ENCODE results near the gene ZNF335.

ZNF335 gene

GRCh38 chr20:45971675-45972499, at the start of gene ZNF335:
Gene ZNF335 (minus strand): TSS chr20:45972203. CDS start chr20:45971410, 793 bp downstream.
- DNase-seq, result peak; percentile 63

- DNase-seq, result no peak
Observed at GRCh38 chr20:46020555-46020954, 48.6 kb upstream of the ZNF335 start.

DNA sequence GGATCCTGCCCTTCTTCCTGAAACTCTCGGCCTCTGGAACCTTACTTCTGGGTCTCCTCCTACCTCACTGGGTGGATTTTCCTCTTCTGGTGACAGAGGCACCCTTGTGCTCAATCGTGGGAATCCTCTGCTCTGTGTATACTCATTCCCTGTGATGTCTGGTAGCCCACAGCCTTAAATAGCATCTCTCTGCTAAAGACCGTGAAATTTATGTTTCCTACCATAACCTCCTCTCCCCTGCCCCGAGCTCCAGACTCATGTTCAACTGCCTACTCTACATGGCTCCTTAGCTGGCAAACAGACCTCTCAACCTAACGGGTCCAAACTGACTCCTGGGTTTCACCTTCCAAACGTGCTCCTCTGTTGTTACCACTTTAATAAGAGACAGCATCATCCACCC, 46.6 kb upstream of the ZNF335 start:
- no peak for DNase-seq

GRCh38 chr20:46018112-46018511, 46.1 kb upstream of the ZNF335 start:
- no peak for DNase-seq

DNA sequence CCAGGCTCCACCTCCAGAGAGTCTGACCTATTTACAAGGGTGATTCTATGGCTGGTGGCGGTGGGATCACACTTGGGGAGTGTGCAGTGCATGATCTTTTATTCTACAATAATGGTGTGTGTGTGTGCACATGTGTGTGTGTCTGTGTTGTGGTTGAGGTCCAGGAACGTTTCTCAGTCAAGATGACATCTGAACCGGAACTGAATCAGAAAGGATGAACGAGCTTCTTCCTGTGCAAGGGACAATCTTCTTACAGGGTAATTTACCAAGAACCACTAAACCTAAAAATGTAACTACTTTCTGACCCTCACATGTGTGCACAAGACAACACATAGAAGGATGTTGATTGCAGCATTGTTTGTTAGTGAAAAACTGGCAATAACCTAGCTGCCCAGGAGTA, 45.3 kb upstream of the ZNF335 start:
- no peak for DNase-seq

GRCh38 chr20:46014517-46015396, 42.8 kb upstream of the ZNF335 start:
- DNase-seq, result no peak

DNA sequence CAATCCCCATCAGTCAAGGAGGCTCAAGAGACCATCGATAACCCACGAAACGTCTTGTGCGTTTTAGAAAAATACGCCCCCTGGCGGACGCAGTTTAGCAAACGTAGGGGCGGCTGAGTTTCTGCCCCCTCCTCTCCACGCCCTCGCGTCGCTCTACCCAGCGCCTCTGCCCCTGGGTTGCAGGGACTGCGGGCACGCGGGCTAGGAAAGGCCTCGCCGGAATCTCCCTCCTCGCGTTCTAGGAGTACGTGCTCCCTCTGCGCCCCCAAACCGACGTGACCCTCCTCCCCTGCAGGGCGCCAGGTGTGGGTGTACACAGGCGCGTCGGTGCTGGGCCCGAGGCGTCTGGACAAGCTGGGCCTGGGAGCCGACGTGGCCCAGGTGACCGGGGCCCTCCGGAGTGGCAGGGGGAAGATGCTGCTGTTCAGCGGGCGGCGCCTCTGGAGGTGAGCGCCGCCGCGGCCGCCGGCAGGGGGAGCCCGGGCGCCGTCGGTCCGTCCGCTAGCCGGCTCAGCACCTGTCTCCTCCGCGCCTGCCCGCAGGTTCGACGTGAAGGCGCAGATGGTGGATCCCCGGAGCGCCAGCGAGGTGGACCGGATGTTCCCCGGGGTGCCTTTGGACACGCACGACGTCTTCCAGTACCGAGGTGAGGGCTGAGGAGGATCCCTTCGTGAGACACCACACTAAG, 42.0 kb upstream of the ZNF335 start:
- no peak for DNase-seq

GRCh38 chr20:46013322-46013828, 41.4 kb upstream of the ZNF335 start:
- no peak for DNase-seq

- DNase-seq, result no peak
Observed at GRCh38 chr20:46012921-46013320, 40.9 kb upstream of the ZNF335 start.

GRCh38 chr20:46011631-46012482, 39.9 kb upstream of the ZNF335 start:
- DNase-seq, result no peak

- no peak for DNase-seq
Observed at GRCh38 chr20:46010491-46011391, 38.7 kb upstream of the ZNF335 start.

- no peak for DNase-seq
Observed at GRCh38 chr20:46009816-46010215, 37.8 kb upstream of the ZNF335 start.

DNA sequence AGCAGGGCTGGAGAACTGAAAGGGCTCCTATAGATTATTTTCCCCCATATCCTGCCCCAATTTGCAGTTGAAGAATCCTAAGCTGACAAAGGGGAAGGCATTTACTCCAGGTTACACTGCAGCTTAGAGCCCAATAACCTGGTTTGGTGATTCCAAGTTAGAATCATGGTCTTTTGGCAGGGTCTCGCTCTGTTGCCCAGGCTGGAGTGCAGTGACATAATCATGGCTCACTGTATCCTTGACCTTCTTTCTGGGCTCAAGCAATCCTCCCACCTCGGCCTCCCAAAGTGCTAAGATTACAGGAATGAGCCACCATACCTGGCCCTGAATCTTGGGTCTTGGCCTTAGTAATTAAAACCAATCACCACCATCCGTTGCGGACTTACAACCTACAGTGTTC, 35.7 kb upstream of the ZNF335 start:
- DNase-seq, result no peak

DNA sequence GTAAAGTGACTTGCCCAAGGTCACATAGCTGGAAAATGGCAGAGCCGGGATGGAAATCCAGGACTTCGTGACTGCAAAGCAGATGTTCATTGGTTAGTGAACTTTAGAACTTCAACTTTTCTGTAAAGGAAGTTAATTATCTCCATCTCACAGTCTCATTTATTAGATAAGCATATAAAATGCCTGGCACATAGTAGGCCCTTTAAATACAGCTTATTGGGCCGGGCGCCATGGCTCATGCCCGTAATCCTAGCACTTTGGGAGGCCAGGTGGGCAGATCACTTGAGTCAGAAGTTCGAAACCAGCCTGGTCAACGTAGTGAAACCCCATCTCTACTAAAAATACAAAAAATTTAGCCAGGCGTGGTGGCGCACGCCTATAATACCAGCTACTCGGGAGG, 35.0 kb upstream of the ZNF335 start:
- DNase-seq, result no peak

DNA sequence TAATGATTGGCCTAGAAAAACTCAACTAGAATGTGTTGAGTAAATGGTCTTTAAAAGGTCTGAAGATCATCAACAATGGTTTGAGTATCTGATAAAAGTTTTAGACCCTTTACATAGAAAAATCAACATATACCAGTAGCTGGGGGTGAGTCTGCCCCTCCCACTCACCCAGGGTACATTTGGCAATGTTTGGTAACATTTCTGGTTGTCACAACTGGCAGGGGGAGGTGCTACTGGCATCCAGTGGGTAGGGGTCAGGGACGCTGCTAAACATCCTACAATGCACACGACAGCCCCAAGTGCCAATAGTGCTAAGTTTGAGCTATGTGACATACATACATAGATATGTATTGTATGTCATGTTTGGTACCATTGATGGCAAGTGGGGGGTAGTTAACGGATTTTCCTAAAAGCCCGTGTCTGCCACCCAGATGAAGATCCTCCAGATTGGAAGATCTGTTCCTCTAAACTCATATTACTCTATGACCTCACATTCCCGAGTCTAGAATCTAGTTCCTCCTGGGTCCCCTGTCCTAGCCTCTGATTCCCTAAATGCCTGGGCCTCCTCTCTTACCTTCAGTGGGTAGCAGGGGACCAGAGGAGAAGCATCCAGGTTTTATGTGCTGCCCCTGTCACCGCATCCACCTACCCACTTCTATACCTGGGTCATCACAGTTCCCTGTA, 34.2 kb upstream of the ZNF335 start:
- no peak for DNase-seq

DNA sequence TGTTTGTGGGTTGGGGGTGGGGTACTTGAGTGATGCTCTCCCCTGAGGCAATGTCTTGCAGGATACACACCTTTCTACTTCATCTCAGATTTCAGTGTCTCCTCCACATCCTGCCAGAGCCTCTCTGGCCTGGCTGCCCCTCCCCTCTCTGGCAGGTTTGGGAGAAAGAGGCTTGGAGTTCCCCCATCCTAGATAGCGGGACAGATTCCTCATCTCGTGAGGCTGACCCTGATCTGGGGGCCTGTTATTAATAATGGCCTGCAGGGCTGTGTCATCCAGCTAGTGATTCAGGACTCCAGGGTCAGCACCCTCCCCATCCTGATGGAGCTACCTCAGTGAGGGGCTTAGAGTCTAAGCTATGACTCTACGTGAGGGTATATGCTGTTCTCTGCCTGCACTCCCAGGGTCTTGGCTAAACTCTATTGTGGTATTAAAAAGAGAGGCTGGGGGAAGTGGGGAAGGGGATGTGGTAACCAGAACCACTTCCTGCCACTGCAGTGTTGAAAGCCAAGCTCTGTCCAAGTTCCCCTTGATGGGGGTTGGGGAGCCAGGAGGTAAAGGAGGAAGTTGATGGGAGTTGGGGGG, 33.0 kb upstream of the ZNF335 start:
- no peak for DNase-seq

- DNase-seq, result no peak
Observed at GRCh38 chr20:46004187-46004586, 32.2 kb upstream of the ZNF335 start.

DNA sequence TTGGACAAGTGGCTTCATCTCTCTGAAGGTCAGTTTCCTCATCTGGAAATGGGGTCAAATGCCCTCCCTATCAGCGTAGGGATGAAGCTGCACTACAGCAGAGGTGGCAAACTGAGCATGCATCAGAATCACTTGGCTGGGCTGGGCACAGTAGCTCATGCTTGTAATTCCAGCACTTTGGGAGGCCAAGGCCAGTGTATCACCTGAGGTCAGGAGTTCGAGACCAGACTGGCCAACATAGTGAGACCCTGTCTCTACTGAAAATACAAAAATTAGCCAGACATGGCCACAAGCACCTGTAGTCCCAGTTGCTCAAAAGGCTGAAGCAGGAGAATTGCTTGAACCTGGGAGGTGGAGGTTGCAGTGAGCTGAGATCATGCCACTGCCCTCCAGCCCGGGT, 30.0 kb upstream of the ZNF335 start:
- DNase-seq, result no peak

GRCh38 chr20:46001498-46001897, 29.5 kb upstream of the ZNF335 start:
- no peak for DNase-seq
